Ascending aorta (tissue), 2 donors: ENCODE measurements around the gene CHAD. TPM values are rescaled to one million over a fixed set of nuclear protein-coding genes. Genes with fewer than 3 reads are reported as not detected.

ENCODE experiments used
- DNase-seq, 2 donors: peaks; one replicate each; pipeline ENCODE4 v3.0.0-alpha.2; 2019; ENCODE audit warnings: low spot score in 2 of 2
- H3K27ac ChIP-seq, 2 donors: fragments of 200-600 bp; sonication (generic); one replicate each; pipeline ENCODE4 v1.5.1; 2016 to 2017; ENCODE audit warnings: mild to moderate bottlenecking in 1 of 2
- H3K27me3 ChIP-seq: fragments of 200-600 bp; sonication (generic); one replicate; pipeline ENCODE4 v1.5.1; 2017
- H3K36me3 ChIP-seq, 2 donors: fragments of 200-600 bp; sonication (generic); one replicate each; pipeline ENCODE4 v1.5.1; 2016
- H3K4me1 ChIP-seq, 2 donors: fragments of 200-600 bp; sonication (generic); one replicate each; pipeline ENCODE4 v1.5.1; 2016 to 2017; ENCODE audit warnings: mild to moderate bottlenecking in 1 of 2
- H3K4me3 ChIP-seq, 2 donors: fragments of 200-600 bp; sonication (generic); one replicate each; pipeline ENCODE4 v1.5.1; 2016 to 2017; ENCODE audit warnings: mild to moderate bottlenecking in 1 of 2
- H3K9me3 ChIP-seq, 2 donors: fragments of 200-600 bp; sonication (generic); one replicate each; pipeline ENCODE4 v1.5.1; 2016
- intact Hi-C: fragments of 100-400 bp; cut with DNase I; formaldehyde crosslinking; loops from one replicate; pipeline ENCODE4 v1.15.1; 2023
- total RNA-seq: library from RNA; depleted of rRNA; stranded (reverse); fragments of >200 nt; gene quantifications from one replicate; pipeline ENCODE4 v1.1.0, GENCODE V29; 2016
- TF ChIP-seq, protein P1 (sequence below), 3 experiments: fragments of 200-600 bp in 2 of 3; fragments of 450-650 bp in 1 of 3; sonication (generic) in 2 of 3; IDR thresholded peaks; one replicate each; pipeline ENCODE4 v1.5.1; 2016 to 2019; ENCODE audit warnings: antibody characterized with exemption in 3 of 3, mild to moderate bottlenecking in 1 of 3, moderate library complexity in 1 of 3

Gene CHAD
- total RNA-seq, 1 donor from 2014 or later: not detected

DNA sequence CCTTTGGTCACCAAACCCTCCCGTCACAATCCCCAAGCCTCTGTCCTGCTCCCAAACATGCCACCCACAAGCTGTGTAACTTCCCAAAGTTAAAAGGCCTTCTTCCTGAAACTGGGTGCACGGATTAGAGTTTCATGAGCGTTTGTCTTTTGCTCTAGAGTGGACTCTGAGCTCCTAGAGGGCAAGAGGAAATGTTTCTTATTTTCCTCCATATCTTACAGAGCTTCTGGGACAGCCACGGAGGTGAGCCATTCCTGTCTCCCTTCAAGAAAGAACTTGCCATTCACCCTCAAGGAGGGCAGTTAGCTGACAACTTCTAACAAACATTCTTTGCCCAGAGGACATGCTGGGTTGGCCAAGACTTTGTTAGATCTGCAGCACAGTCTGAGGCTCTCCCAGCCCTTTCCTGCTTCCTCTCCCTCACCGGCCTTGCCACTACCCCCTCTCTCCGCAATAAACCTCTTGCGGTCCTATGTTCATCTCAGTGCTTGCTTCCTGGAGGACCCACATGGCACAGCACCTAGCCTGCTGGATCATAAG lies 37.0 kb upstream of the CHAD start:
- Histone ChIP-seq H3K9me3 (no peaks in the 10 kb centered on the region), H3K27ac (no peak overlapping the region), H3K36me3 (no peaks in the 10 kb centered on the region), H3K27me3 (no peaks in the 10 kb centered on the region), H3K4me3 (no peak overlapping the region), H3K4me1 (peaks cover 3 to 4% of the 10 kb centered on the region in 2 donors)
- no peak for DNase-seq
- TF ChIP-seq, protein P1, sequence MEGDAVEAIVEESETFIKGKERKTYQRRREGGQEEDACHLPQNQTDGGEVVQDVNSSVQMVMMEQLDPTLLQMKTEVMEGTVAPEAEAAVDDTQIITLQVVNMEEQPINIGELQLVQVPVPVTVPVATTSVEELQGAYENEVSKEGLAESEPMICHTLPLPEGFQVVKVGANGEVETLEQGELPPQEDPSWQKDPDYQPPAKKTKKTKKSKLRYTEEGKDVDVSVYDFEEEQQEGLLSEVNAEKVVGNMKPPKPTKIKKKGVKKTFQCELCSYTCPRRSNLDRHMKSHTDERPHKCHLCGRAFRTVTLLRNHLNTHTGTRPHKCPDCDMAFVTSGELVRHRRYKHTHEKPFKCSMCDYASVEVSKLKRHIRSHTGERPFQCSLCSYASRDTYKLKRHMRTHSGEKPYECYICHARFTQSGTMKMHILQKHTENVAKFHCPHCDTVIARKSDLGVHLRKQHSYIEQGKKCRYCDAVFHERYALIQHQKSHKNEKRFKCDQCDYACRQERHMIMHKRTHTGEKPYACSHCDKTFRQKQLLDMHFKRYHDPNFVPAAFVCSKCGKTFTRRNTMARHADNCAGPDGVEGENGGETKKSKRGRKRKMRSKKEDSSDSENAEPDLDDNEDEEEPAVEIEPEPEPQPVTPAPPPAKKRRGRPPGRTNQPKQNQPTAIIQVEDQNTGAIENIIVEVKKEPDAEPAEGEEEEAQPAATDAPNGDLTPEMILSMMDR (IDR thresholded peaks at IDR 0.05): no peak
- intact Hi-C loops: no loop called here

DNA sequence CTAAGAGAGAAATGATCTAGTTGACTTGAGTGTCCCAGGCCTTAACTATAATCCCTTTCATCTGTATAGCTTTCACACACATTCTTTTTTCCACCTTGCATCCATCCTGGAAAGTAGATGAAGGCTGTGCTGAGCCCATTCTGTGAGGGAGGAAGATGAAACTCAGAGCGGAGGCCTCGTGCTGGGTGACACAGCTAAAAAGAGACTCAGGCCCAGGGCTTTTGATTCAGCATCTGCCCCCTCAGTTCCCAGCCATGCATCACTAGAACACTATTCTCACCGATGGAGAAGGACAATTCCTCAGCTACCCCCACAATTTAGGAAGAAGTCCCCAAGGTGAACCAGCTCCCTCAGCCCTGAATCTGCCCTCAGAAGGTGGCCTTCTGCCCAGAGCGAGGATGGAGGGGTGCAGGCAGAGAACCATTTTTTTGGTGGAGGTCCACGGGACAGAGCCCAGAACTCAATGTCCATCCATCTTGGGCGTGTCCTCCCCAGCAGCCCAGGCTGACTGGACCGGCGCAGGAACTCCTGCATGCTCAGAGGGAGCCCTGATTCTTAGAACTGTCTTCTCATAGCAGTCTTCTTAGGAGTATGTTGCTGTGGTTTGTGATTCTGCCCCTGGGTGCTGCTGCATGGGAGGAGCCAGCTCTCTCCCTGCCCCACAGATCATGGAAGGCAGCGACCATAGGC lies 33.8 kb upstream of the CHAD start:
- Histone ChIP-seq H3K4me1 (no peaks in the 10 kb centered on the region), H3K27ac (no peak overlapping the region), H3K9me3 (no peaks in the 10 kb centered on the region), H3K4me3 (no peak overlapping the region), H3K36me3 (no peaks in the 10 kb centered on the region), H3K27me3 (no peaks in the 10 kb centered on the region)
- intact Hi-C loops: no loop called here
- TF ChIP-seq, protein P1 (IDR thresholded peaks at IDR 0.05): no peak
- no peak for DNase-seq

DNA sequence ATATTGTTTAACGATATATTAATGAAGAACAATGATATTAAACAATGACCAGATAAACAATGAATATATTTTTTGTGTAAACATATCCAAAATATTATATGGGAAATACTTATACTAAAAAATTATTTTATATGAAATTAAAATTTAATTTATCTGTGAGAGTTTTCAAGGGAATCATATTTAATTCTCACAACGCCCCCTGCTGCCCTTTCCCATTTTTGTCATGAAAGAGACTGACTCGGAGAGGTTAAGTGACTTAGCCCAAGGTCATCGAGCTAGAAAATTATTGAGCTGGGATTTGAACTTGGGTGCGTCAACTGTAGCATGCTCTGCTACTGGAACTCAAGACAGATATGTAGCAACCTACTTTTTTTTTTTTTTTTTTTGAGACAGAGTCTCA lies 32.4 kb upstream of the CHAD start:
- intact Hi-C loops: no loop called here
- H3K27me3 ChIP-seq: no peaks in the 10 kb centered on the region
- TF ChIP-seq, protein P1 (IDR thresholded peaks at IDR 0.05): peak in 1 of 3 experiments; percentile 14
- H3K4me3 ChIP-seq: no peak overlapping the region
- H3K9me3 ChIP-seq: no peaks in the 10 kb centered on the region
- no peaks in the 10 kb centered on the region for H3K4me1 ChIP-seq
- no peak overlapping the region for H3K27ac ChIP-seq
- no peaks in the 10 kb centered on the region for H3K36me3 ChIP-seq
- no peak for DNase-seq

DNA sequence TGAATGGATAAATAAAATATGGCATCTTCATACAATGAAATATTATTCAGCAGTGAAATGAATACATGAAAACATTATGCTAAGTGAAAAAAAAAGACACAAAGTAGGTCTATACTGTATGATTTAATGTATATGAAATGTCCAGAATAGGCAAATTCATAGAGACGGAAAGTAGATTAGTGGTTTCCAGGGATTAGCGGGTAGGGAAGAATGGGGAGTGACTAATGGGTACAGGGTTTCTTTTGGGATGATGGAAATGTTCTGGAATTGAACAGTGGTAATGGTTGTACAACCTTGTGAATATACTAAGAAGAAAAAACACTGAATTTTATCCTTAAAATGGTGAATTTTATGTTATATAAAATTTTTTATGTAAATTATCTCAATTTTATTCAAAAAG lies 31.0 kb upstream of the CHAD start:
- DNase-seq: no peak
- no peaks in the 10 kb centered on the region for H3K9me3 ChIP-seq
- TF ChIP-seq, protein P1 (IDR thresholded peaks at IDR 0.05): no peak

DNA sequence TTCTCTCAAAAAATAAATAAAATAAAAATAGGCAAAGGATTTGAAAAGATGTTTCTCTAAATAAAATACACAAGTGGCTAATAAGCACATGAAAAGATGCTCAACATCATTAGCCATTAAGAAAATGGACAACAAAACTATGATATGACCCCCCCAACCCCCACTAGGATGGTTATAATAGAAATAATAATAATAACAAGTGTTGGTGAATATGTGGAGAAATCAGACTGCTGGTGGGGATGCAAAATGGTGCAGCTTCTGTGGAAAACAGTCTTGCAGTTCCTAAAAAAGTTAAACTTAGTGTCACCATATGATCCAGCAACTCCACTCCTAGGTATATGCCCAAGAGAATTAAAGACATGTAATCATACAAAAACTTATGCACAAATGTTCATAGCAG lies 30.6 kb upstream of the CHAD start:
- Histone ChIP-seq H3K4me3 (no peak overlapping the region), H3K9me3 (no peaks in the 10 kb centered on the region), H3K36me3 (no peaks in the 10 kb centered on the region), H3K27ac (no peak overlapping the region), H3K4me1 (no peaks in the 10 kb centered on the region), H3K27me3 (no peaks in the 10 kb centered on the region)
- intact Hi-C loops: no loop called here
- no peak for DNase-seq
- TF ChIP-seq, protein P1 (IDR thresholded peaks at IDR 0.05): no peak

More for the DNA sequence above, 31.0 kb upstream of the CHAD start:
- H3K36me3 ChIP-seq: no peaks in the 10 kb centered on the region
- H3K4me3 ChIP-seq: no peak overlapping the region
- no peak overlapping the region for H3K27ac ChIP-seq
- no peaks in the 10 kb centered on the region for H3K27me3 ChIP-seq
- intact Hi-C loops: no loop called here
- H3K4me1 ChIP-seq: no peaks in the 10 kb centered on the region
